IPS-18c (cell line): ENCODE measurements around the gene CCL7.

Source experiments
- H3K4me3 ChIP-seq: 2 replicates; pipeline ENCODE4 v1.7.0; 2013; ENCODE audit warnings: low read depth, mild to moderate bottlenecking, low read length, moderate library complexity; ENCODE audit not compliant: insufficient read depth
- H3K9me3 ChIP-seq: one replicate; pipeline ENCODE4 v1.6.1; 2013; ENCODE audit warnings: mild to moderate bottlenecking, low read length, moderate library complexity; ENCODE audit not compliant: control insufficient read depth, insufficient read depth

The CCL7 gene

DNA sequence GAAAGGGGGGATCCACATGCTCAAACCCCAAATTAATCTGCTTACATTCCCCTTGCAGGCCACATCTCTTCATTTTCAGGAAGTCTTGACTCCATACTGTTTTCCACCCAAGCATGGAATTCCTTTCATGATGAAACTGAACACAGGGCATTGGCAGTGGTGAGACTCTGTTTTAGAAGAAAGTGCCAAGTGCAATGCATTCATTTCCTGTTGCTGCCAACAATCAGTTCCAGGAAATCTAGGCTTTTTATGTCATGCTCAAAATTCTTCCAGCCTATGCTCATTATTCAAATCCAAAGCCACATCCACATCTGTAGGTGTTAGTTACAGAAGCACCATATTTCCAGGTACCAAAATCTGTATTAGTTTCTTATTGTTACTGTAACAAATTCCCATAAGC, 10.9 kb upstream of the CCL7 start:
- no peak overlapping the region for H3K4me3 ChIP-seq
- H3K9me3 ChIP-seq = no peaks in the 10 kb centered on the region

GRCh38 chr17:34260861-34261260, 9.2 kb upstream of the CCL7 start:
- no peaks in the 10 kb centered on the region for H3K9me3 ChIP-seq
- no peak overlapping the region for H3K4me3 ChIP-seq

DNA sequence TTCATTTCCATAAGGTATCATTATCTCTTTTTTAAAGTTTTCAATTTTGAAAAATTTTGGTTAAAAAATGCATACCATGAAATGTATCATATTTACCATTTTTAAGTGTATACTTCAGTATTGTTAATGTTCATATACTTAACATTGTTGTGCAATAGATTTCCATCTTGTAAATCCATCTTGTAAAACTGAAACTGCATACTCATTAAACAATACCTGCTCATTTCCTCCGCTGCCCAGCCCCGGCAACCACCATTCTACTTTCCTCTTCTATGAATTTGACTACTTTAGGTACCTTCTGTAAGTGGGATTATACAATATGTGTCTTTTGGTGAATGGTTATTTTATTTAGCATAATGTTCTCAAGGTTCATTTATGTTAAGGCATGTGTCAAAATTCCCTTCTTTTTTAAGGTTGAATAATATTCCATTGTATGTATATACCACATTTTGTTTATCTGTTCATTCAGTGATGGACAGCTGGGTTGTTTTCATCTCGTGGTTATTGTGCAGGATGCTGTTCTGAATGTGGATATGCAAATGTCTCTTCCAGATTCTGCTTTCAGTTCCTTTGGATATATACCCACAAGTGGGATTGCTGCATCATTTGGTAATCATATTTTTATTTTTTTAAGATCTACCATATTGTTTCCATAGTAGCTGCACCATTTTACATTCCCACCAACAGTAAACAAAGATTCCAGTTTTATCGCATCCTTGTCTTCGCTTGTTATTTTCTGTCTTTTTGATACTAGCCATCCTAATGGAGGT, 8.3 kb upstream of the CCL7 start:
- no peak overlapping the region for H3K4me3 ChIP-seq
- H3K9me3 ChIP-seq = peaks cover 2% of the 10 kb centered on the region

GRCh38 chr17:34265711-34266110, 4.3 kb upstream of the CCL7 start:
- no peak overlapping the region for H3K4me3 ChIP-seq
- peaks cover 2% of the 10 kb centered on the region for H3K9me3 ChIP-seq

DNA sequence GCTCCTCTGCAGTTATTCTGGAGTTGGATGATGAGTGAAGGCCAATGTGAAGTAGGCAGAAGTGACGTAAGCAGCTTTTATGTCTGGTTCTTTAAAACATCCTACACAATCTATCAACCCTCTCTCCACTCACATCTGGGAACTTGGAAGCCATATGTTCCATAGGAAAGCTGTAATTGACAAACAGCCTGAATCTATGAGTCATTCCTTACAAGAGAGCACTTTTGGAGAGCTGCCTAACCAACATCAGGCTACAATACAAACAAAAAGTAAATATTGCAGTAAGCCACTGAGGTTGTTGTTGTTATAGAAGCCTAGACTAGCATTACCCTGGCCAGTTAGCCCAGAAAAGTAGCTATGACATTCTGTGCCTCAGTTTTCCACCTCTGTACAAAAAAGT, 5.9 kb downstream of the CCL7 start:
- Histone ChIP-seq H3K4me3 (no peak overlapping the region), H3K9me3 (no peaks in the 10 kb centered on the region)

GRCh38 chr17:34276826-34277225, 6.8 kb downstream of the CCL7 start:
- no peak overlapping the region for H3K4me3 ChIP-seq
- no peaks in the 10 kb centered on the region for H3K9me3 ChIP-seq

DNA sequence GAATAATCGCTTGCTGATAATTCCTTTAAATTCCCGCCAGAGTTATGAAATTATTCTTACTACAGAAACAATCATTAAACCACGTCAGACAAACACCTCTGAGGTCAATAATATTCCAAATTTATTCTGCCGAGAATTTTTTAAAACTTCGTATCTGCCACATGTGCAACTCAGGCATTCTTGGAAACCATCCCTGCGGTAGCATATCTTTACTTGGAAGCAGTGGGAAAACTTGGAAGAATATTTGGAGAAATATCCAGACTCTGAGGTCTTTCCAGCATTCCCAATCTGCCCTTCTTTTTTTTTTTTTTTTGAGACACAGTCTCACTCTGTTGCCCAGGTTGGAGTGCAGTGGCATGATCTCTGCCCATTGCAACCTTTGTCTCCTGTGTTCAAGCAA, 13.6 kb downstream of the CCL7 start:
- H3K4me3 ChIP-seq = no peak overlapping the region

GRCh38 chr17:34285286-34285792, 15.3 kb downstream of the CCL7 start, which contains the start of gene CCL11:
TSS of gene CCL11 (plus strand) at chr17:34285742. CDS start at chr17:34285809, 67 bp downstream.
- H3K4me3 ChIP-seq = no peak within 1 kb of the TSS

More for the DNA sequence above, 13.6 kb downstream of the CCL7 start:
- no peaks in the 10 kb centered on the region for H3K9me3 ChIP-seq

GRCh38 chr17:34287875-34288274, 17.9 kb downstream of the CCL7 start:
- no peaks in the 10 kb centered on the region for H3K9me3 ChIP-seq
- H3K4me3 ChIP-seq = no peak overlapping the region

More at GRCh38 chr17:34285286-34285792, 15.3 kb downstream of the CCL7 start, which contains the start of gene CCL11:
- no peaks in the 10 kb centered on the region for H3K9me3 ChIP-seq

GRCh38 chr17:34290586-34290985, 20.6 kb downstream of the CCL7 start:
- Histone ChIP-seq H3K9me3 (no peaks in the 10 kb centered on the region), H3K4me3 (no peak overlapping the region)

GRCh38 chr17:34291721-34292348, 21.8 kb downstream of the CCL7 start:
- no peak overlapping the region for H3K4me3 ChIP-seq
- H3K9me3 ChIP-seq = no peaks in the 10 kb centered on the region

DNA sequence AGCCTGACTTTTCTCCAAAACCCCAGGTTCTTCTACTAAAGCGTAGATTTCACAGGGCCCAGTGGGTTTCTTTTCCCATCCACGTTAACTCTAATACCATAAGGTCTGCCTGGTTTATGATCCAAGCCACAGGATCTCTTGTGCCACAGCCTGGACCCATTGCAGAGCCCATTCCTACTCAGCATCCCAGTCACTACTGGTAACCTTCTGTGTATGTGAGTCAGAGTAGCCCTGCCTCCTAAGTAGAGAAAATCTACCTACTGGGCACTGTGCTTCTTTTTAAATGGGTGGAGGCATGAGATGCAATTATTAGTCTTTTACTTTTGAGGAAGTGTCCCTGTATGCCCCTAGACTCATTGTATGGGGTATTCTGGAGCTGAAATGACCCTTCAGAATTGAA, 29.0 kb downstream of the CCL7 start:
- no peaks in the 10 kb centered on the region for H3K9me3 ChIP-seq
- no peak overlapping the region for H3K4me3 ChIP-seq

GRCh38 chr17:34299956-34300577, 30.0 kb downstream of the CCL7 start:
- Histone ChIP-seq H3K9me3 (no peaks in the 10 kb centered on the region), H3K4me3 (no peak overlapping the region)

GRCh38 chr17:34300652-34301370, 30.8 kb downstream of the CCL7 start:
- no peak overlapping the region for H3K4me3 ChIP-seq
- no peaks in the 10 kb centered on the region for H3K9me3 ChIP-seq

DNA sequence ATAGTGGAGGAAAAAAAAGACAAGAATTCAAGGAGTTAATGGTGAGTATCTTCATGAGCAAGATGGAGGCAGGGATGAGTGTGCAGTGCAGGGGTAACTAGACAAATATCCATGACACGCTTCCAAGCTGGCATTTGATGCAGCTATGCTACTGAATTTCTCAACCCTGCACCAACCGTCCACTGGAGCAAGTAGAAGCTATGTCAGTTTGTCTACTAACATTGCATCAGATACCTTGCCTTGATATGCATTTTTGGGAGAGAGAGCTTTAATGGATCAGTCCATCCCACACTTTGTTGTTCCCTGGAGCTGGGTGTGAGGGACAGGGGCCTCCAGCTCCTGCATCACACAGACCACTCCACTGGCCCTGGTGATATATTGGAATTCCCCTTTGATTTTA, 32.0 kb downstream of the CCL7 start:
- no peaks in the 10 kb centered on the region for H3K9me3 ChIP-seq
- H3K4me3 ChIP-seq = no peak overlapping the region

- no peak overlapping the region for H3K4me3 ChIP-seq
- H3K9me3 ChIP-seq = no peaks in the 10 kb centered on the region
Measured at GRCh38 chr17:34302636-34303035, 32.6 kb downstream of the CCL7 start.

DNA sequence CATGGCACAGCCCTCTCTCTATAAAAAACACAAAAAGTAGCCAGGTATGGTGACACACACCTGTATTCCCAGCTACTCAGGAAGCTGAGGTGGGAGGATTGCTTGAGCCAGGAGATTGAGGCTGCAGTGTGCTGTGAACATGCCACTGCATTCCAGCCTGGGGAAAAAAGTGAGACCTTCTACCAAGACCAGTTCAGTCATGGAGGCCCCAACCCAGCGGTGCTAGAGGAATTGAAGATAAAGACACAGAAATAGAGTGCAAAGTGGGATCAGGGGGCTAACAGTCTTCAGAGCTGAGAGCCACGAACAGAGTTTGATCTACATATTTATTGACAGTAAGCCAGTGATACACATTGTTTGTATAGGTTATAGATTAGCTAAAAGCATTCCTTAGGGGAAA, 33.6 kb downstream of the CCL7 start:
- H3K9me3 ChIP-seq = no peaks in the 10 kb centered on the region
- no peak overlapping the region for H3K4me3 ChIP-seq
